T-cell (primary cell): ENCODE measurements around the gene UHRF1. TPM values are rescaled to one million over a fixed set of nuclear protein-coding genes. Genes with fewer than 3 reads are reported as not detected.

Experiments used
- ATAC-seq, 4 experiments: fragments of 200-7000 bp in 3 of 4; fragments of 150-1000 bp in 1 of 4; cut with Tn5 transposase; replicated peaks in 1 of 4; 1 replicate in 3 of 4; 2 replicates in 1 of 4; pipeline ENCODE4 v1.10.0; 2021; ENCODE audit warnings: moderate library complexity in 3 of 4, mild to moderate bottlenecking in 2 of 4, moderate number of reproducible peaks in 1 of 4
- CTCF ChIA-PET, 2 donors: fragments of 300-600 bp; sonication (Branson Sonifier 250); formaldehyde crosslinking; loops; one replicate each; lab custom pipeline; 2022; ENCODE audit warnings: antibody characterized with exemption in 2 of 2; lab: Charles Lee
- POLR2A ChIA-PET, 2 donors: fragments of 300-600 bp; sonication (Branson Sonifier 250); formaldehyde crosslinking; loops; one replicate each; lab custom pipeline; 2022; ENCODE audit warnings: antibody characterized with exemption in 2 of 2; lab: Charles Lee
- DNase-seq, 35 experiments: peaks; one replicate each; pipeline versions ENCODE4 v3.0.0 to v3.0.0-alpha.2; 2013 to 2023
- H3K27ac ChIP-seq: one replicate; pipeline ENCODE4 v1.5.1; 2013; ENCODE audit warnings: low read length
- H3K27me3 ChIP-seq, 2 experiments: replicated peaks in 1 of 2; 1 replicate in 1 of 2; 2 replicates in 1 of 2; pipeline versions ENCODE4 v1.6.1 to v1.7.0; 2013; ENCODE audit warnings: low read length in 1 of 2, mixed read lengths in 1 of 2; ENCODE audit not compliant: control insufficient read depth in 2 of 2, insufficient read depth in 2 of 2; ENCODE audit errors: extremely low read depth in 1 of 2
- H3K36me3 ChIP-seq, 2 donors: 1 replicate in 1 of 2; 2 replicates in 1 of 2; pipeline versions ENCODE4 v1.6.1 to v1.7.0; 2013; ENCODE audit warnings: low read length in 1 of 2; ENCODE audit not compliant: control insufficient read depth in 2 of 2, insufficient read depth in 1 of 2; ENCODE audit errors: extremely low read depth in 1 of 2
- H3K4me1 ChIP-seq, 2 experiments: 1 replicate in 1 of 2; 2 replicates in 1 of 2; pipeline versions ENCODE4 v1.6.1 to v1.7.0; 2013; ENCODE audit warnings: low read length in 2 of 2, mixed read lengths in 1 of 2; ENCODE audit not compliant: insufficient read depth in 2 of 2, control insufficient read depth in 1 of 2; ENCODE audit errors: extremely low read depth in 1 of 2
- H3K4me3 ChIP-seq, 2 donors: 1 replicate in 1 of 2; 2 replicates in 1 of 2; pipeline versions ENCODE4 v1.5.1 to v1.7.0; 2013; ENCODE audit warnings: mild to moderate bottlenecking in 2 of 2, low read length in 1 of 2, moderate library complexity in 1 of 2; ENCODE audit not compliant: control insufficient read depth in 1 of 2; ENCODE audit errors: extremely low read depth in 1 of 2
- H3K9me3 ChIP-seq: 2 replicates; pipeline ENCODE4 v1.7.0; 2013
- H3K27ac Mint-ChIP-seq, 2 donors: one replicate each; pipeline ENCODE4 v1.8.0; 2020 to 2021; ENCODE audit warnings: mild to moderate bottlenecking in 2 of 2, mixed read lengths in 2 of 2
- H3K27me3 Mint-ChIP-seq, 2 donors: one replicate each; pipeline ENCODE4 v1.8.0; 2021 to 2022; ENCODE audit warnings: mixed read lengths in 2 of 2
- H3K36me3 Mint-ChIP-seq: one replicate; pipeline ENCODE4 v1.8.0; 2021; ENCODE audit warnings: mixed read lengths
- H3K4me1 Mint-ChIP-seq, 3 donors: one replicate each; pipeline ENCODE4 v1.8.0; 2020 to 2022; ENCODE audit warnings: mixed read lengths in 3 of 3, mild to moderate bottlenecking in 1 of 3
- H3K4me3 Mint-ChIP-seq, 3 donors: one replicate each; pipeline ENCODE4 v1.8.0; 2020 to 2022; ENCODE audit warnings: mild to moderate bottlenecking in 3 of 3, mixed read lengths in 3 of 3, moderate library complexity in 3 of 3
- H3K9me3 Mint-ChIP-seq, 3 donors: one replicate each; pipeline ENCODE4 v1.8.0; 2020 to 2022; ENCODE audit warnings: mixed read lengths in 3 of 3
- WGBS: methylation state at CpG from one replicate; pipeline ENCODE4 v1.1.5; 2013; ENCODE audit warnings: missing lambda C conversion rate; ENCODE audit not compliant: insufficient coverage; 5-methylcytosine and 5-hydroxymethylcytosine counted together
- total RNA-seq, 35 experiments: library from RNA in 6 of 35; stranded (reverse) in 6 of 35; fragments of 120-200 nt in 1 of 35; gene quantifications; one replicate each; pipeline versions ENCODE4 v1.2.1 to v1.2.4 and lab custom pipeline; 2013 to 2026

The UHRF1 gene
- total RNA-seq, 5 donors from 2014 or later (not counting 1 experiment from before 2014, with no cell fraction given) = 0.89 to 3.1 (median 2.0) TPM

- no peak for DNase-seq
- Mint-ChIP-seq H3K9me3 (no peaks in the 10 kb centered on the region), H3K27me3 (no peaks in the 10 kb centered on the region), H3K4me1 (peaks cover 20 to 30% (median 26%) of the 10 kb centered on the region in 3 donors), H3K4me3 (no peak overlapping the region), H3K27ac (no peak overlapping the region), H3K36me3 (peaks cover 12% of the 10 kb centered on the region)
- H3K9me3 ChIP-seq = no peaks in the 10 kb centered on the region
- H3K27ac ChIP-seq = no peak overlapping the region
- H3K4me1 ChIP-seq = peaks cover 0 to 26% of the 10 kb centered on the region in 2 experiments
- ChIA-PET POLR2A (no interaction called here), CTCF (no interaction called here)
- peaks cover 9 to 18% of the 10 kb centered on the region in 2 donors for H3K36me3 ChIP-seq
- 86% methylated on average over 2 of the region's 3 CpGs for WGBS
- H3K4me3 ChIP-seq = no peak overlapping the region
- no peak for ATAC-seq
- H3K27me3 ChIP-seq = no peaks in the 10 kb centered on the region
These were observed 70.8 kb downstream of the UHRF1 start for GRCh38 chr19:4980067-4980466.

GRCh38 chr19:4980838-4981680 lies 71.8 kb downstream of the UHRF1 start:
- H3K9me3 Mint-ChIP-seq = no peaks in the 10 kb centered on the region
- Histone ChIP-seq H3K36me3 (peaks cover 8 to 20% of the 10 kb centered on the region in 2 donors), H3K4me1 (peaks cover 0 to 29% of the 10 kb centered on the region in 2 experiments), H3K4me3 (no peak overlapping the region), H3K27ac (no peak overlapping the region), H3K9me3 (no peaks in the 10 kb centered on the region), H3K27me3 (no peaks in the 10 kb centered on the region)
- peaks cover 12% of the 10 kb centered on the region for H3K36me3 Mint-ChIP-seq
- ChIA-PET CTCF (no interaction called here), POLR2A (interaction anchor here in 1 of 2 donors (0.6 kb wide), 1 partner anchor 628 kb away, joined by 7 read pairs; no protein-coding TSS in a partner anchor)
- WGBS = 82% methylated on average over 21 of the region's 27 CpGs
- H3K27me3 Mint-ChIP-seq = no peaks in the 10 kb centered on the region
- no peak for ATAC-seq
- no peak overlapping the region for H3K27ac Mint-ChIP-seq
- peaks cover 18 to 32% (median 29%) of the 10 kb centered on the region in 3 donors for H3K4me1 Mint-ChIP-seq
- no peak overlapping the region for H3K4me3 Mint-ChIP-seq
- no peak for DNase-seq

- Histone ChIP-seq H3K9me3 (no peaks in the 10 kb centered on the region), H3K4me3 (no peak overlapping the region), H3K27me3 (no peaks in the 10 kb centered on the region), H3K36me3 (peaks cover 8 to 20% of the 10 kb centered on the region in 2 donors), H3K4me1 (peaks cover 0 to 32% of the 10 kb centered on the region in 2 experiments), H3K27ac (no peak overlapping the region)
- no peak overlapping the region for H3K4me3 Mint-ChIP-seq
- no peaks in the 10 kb centered on the region for H3K9me3 Mint-ChIP-seq
- no CpG with 5 or more reads among the region's 3 CpGs for WGBS
- ATAC-seq (peak in 1 of 4 experiments; percentile 42), DNase-seq (no peak)
- ChIA-PET CTCF (no interaction called here), POLR2A (no interaction called here)
- peaks cover 18 to 31% (median 30%) of the 10 kb centered on the region in 3 donors for H3K4me1 Mint-ChIP-seq
- peaks cover 12% of the 10 kb centered on the region for H3K36me3 Mint-ChIP-seq
- no peak overlapping the region for H3K27ac Mint-ChIP-seq
- H3K27me3 Mint-ChIP-seq = no peaks in the 10 kb centered on the region
These were observed 72.3 kb downstream of the UHRF1 start for GRCh38 chr19:4981681-4981958.

- no peak overlapping the region for H3K27ac ChIP-seq
- no peak overlapping the region for H3K4me3 Mint-ChIP-seq
- H3K4me1 ChIP-seq = peaks cover 0 to 39% of the 10 kb centered on the region in 2 experiments
- H3K36me3 ChIP-seq = peaks cover 2 to 8% of the 10 kb centered on the region in 2 donors
- H3K27me3 Mint-ChIP-seq = no peaks in the 10 kb centered on the region
- DNase-seq (no peak), ATAC-seq (no peak)
- POLR2A ChIA-PET = no interaction called here
- peaks cover 5% of the 10 kb centered on the region for H3K36me3 Mint-ChIP-seq
- no peaks in the 10 kb centered on the region for H3K9me3 ChIP-seq
- no peaks in the 10 kb centered on the region for H3K9me3 Mint-ChIP-seq
- WGBS = 96% methylated on average over 22 of the region's 23 CpGs
- CTCF ChIA-PET = no interaction called here
- no peaks in the 10 kb centered on the region for H3K27me3 ChIP-seq
- H3K4me3 ChIP-seq = no peak overlapping the region
- H3K27ac Mint-ChIP-seq = no peak overlapping the region
- peaks cover 17 to 35% (median 35%) of the 10 kb centered on the region in 3 donors for H3K4me1 Mint-ChIP-seq
These were observed 74.2 kb downstream of the UHRF1 start for GRCh38 chr19:4983346-4984105.

GRCh38 chr19:4984106-4984380 lies 74.7 kb downstream of the UHRF1 start:
- no peak overlapping the region for H3K4me3 Mint-ChIP-seq

GRCh38 chr19:4984438-4984990 lies 75.2 kb downstream of the UHRF1 start:
- Mint-ChIP-seq H3K36me3 (peaks cover 5% of the 10 kb centered on the region), H3K27ac (no peak overlapping the region), H3K9me3 (no peaks in the 10 kb centered on the region), H3K4me3 (no peak overlapping the region), H3K4me1 (peaks cover 8 to 39% (median 34%) of the 10 kb centered on the region in 3 donors), H3K27me3 (no peaks in the 10 kb centered on the region)
- ATAC-seq = no peak
- no peaks in the 10 kb centered on the region for H3K9me3 ChIP-seq
- DNase-seq = no peak
- H3K4me3 ChIP-seq = no peak overlapping the region
- POLR2A ChIA-PET = no interaction called here
- CTCF ChIA-PET = no interaction called here
- 97% methylated on average over 13 of the region's 18 CpGs for WGBS
- peaks cover 0 to 30% of the 10 kb centered on the region in 2 experiments for H3K4me1 ChIP-seq
- H3K36me3 ChIP-seq = peaks cover 2 to 8% of the 10 kb centered on the region in 2 donors
- no peaks in the 10 kb centered on the region for H3K27me3 ChIP-seq
- H3K27ac ChIP-seq = no peak overlapping the region

More at GRCh38 chr19:4984106-4984380, 74.7 kb downstream of the UHRF1 start:
- POLR2A ChIA-PET = no interaction called here
- no peaks in the 10 kb centered on the region for H3K27me3 ChIP-seq
- WGBS = 100% methylated on average over 3 of the region's 7 CpGs
- H3K4me1 Mint-ChIP-seq = peaks cover 11 to 39% (median 34%) of the 10 kb centered on the region in 3 donors
- peaks cover 2 to 8% of the 10 kb centered on the region in 2 donors for H3K36me3 ChIP-seq
- DNase-seq (no peak), ATAC-seq (no peak)
- no peak overlapping the region for H3K27ac ChIP-seq
- no peak overlapping the region for H3K27ac Mint-ChIP-seq
- peaks cover 0 to 34% of the 10 kb centered on the region in 2 experiments for H3K4me1 ChIP-seq
- CTCF ChIA-PET = no interaction called here
- peaks cover 5% of the 10 kb centered on the region for H3K36me3 Mint-ChIP-seq
- no peaks in the 10 kb centered on the region for H3K9me3 Mint-ChIP-seq
- no peaks in the 10 kb centered on the region for H3K27me3 Mint-ChIP-seq
- no peaks in the 10 kb centered on the region for H3K9me3 ChIP-seq
- H3K4me3 ChIP-seq = no peak overlapping the region
